SK-N-SH (cell line): ENCODE measurements around the gene FARSB. TPM values are rescaled to one million over a fixed set of nuclear protein-coding genes. Genes with fewer than 3 reads are reported as not detected.

ENCODE experiments used
- CTCF ChIA-PET: fragments of 300-600, 350-600 bp; formaldehyde crosslinking; extraction: SDS; loops from one replicate; lab custom pipeline; 2021; lab: Yijun Ruan, JAX
- POLR2A ChIA-PET: fragments of 350-600 bp; sonication (Branson Sonifier 250); formaldehyde crosslinking; extraction: SDS; loops from one replicate; lab custom pipeline; 2020; ENCODE audit warnings: antibody characterized with exemption, inconsistent platforms; lab: Yijun Ruan, JAX
- DNase-seq: peaks from one replicate; pipeline ENCODE4 v3.0.0; 2012
- H2AFZ ChIP-seq: fragments of 200-600 bp; sonication (generic); 2 replicates; pipeline ENCODE4 v1.8.1; 2016; ENCODE audit warnings: antibody characterized with exemption, mild to moderate bottlenecking, low read depth
- H3F3A ChIP-seq: fragments of 200-600 bp; sonication (generic); replicated peaks from 2 replicates; pipeline ENCODE3; 2016; ENCODE audit warnings: antibody characterized with exemption, mild to moderate bottlenecking; ENCODE audit not compliant: insufficient read depth
- H3K27ac ChIP-seq, 2 experiments: fragments of 200-500 bp in 1 of 2; fragments of 200-600 bp in 1 of 2; sonication (Bioruptor generic) in 1 of 2; sonication (generic), shearing (Covaris generic) in 1 of 2; 2 replicates each; pipeline versions ENCODE4 v1.5.1 to v1.6.1; 2014 to 2016; ENCODE audit warnings: low read depth in 2 of 2, inconsistent platforms in 1 of 2, low read length in 1 of 2, mild to moderate bottlenecking in 1 of 2, mixed read lengths in 1 of 2
- H3K27me3 ChIP-seq: fragments of 200-600 bp; sonication (generic), shearing (Covaris generic); 2 replicates; pipeline ENCODE4 v1.6.1; 2016; ENCODE audit warnings: mixed run types; ENCODE audit not compliant: insufficient read depth
- H3K36me3 ChIP-seq, 2 experiments: fragments of 200-500 bp in 1 of 2; fragments of 200-600 bp in 1 of 2; sonication (Bioruptor generic) in 1 of 2; sonication (generic) in 1 of 2; replicated peaks in 1 of 2; 2 replicates each; pipeline versions ENCODE3 to v1.5.1; 2014 to 2016; ENCODE audit warnings: low read length in 1 of 2, mild to moderate bottlenecking in 1 of 2; ENCODE audit not compliant: insufficient read depth in 2 of 2, control insufficient read depth in 1 of 2
- H3K4me1 ChIP-seq, 2 experiments: fragments of 200-500 bp in 1 of 2; fragments of 200-600 bp in 1 of 2; sonication (Bioruptor generic) in 1 of 2; sonication (generic), shearing (Covaris generic) in 1 of 2; 2 replicates each; pipeline versions ENCODE4 v1.5.1 to v1.6.1; 2014 to 2016; ENCODE audit warnings: low read depth in 1 of 2, low read length in 1 of 2, mixed run types in 1 of 2; ENCODE audit not compliant: insufficient read depth in 2 of 2, control insufficient read depth in 1 of 2
- H3K4me2 ChIP-seq: fragments of 200-600 bp; sonication (generic), shearing (Covaris generic); 2 replicates; pipeline ENCODE4 v1.6.1; 2017; ENCODE audit warnings: mixed run types
- H3K4me3 ChIP-seq, 2 experiments: fragments of 200-500 bp in 1 of 2; fragments of 200-600 bp in 1 of 2; sonication (Bioruptor generic) in 1 of 2; sonication (generic), shearing (Covaris generic) in 1 of 2; 2 replicates each; pipeline versions ENCODE4 v1.5.1 to v1.8.1; 2014 to 2016; ENCODE audit warnings: low read depth in 2 of 2, inconsistent platforms in 1 of 2, low read length in 1 of 2, mild to moderate bottlenecking in 1 of 2, mixed read lengths in 1 of 2, moderate library complexity in 1 of 2
- H3K79me2 ChIP-seq: fragments of 200-600 bp; sonication (generic); 2 replicates; pipeline ENCODE4 v1.8.1; 2017; ENCODE audit warnings: mild to moderate bottlenecking; ENCODE audit not compliant: insufficient read depth
- H3K9ac ChIP-seq: fragments of 200-600 bp; sonication (generic); 2 replicates; pipeline ENCODE4 v1.6.1; 2017; ENCODE audit warnings: mixed run types
- H3K9me2 ChIP-seq: fragments of 200-600 bp; sonication (generic); 2 replicates; pipeline ENCODE4 v1.6.1; 2017; ENCODE audit warnings: mixed run types
- H3K9me3 ChIP-seq: fragments of 200-600 bp; sonication (generic); 2 replicates; pipeline ENCODE4 v1.6.1; 2017; ENCODE audit warnings: mixed run types, mild to moderate bottlenecking, moderate library complexity
- H4K20me1 ChIP-seq: fragments of 200-600 bp; sonication (generic); 2 replicates; pipeline ENCODE4 v1.6.1; 2017; ENCODE audit warnings: mild to moderate bottlenecking, mixed run types; ENCODE audit not compliant: insufficient read depth
- ELF1 ChIP-seq: IDR thresholded peaks from 2 replicates; pipeline ENCODE4 v1.4.0; 2012
- EZH2phosphoT487 ChIP-seq: fragments of 200-600 bp; sonication (generic); IDR thresholded peaks from 2 replicates; pipeline ENCODE4 v1.6.1; 2017; ENCODE audit warnings: low read depth, mixed run types, mild to moderate bottlenecking, antibody characterized with exemption, moderate library complexity, borderline replicate concordance
- FOXJ3 ChIP-seq: sonication (generic); formaldehyde crosslinking; IDR thresholded peaks from 2 replicates; pipeline ENCODE4 v1.5.1; 2020; ENCODE audit warnings: mild to moderate bottlenecking, missing genetic modification reagents
- MEF2A ChIP-seq: IDR thresholded peaks from 2 replicates; pipeline ENCODE4 v1.4.0; 2012; ENCODE audit warnings: low read depth, borderline replicate concordance
- NFIC ChIP-seq: IDR thresholded peaks from 2 replicates; pipeline ENCODE4 v1.4.0; 2012; ENCODE audit warnings: borderline replicate concordance
- NRF1 ChIP-seq: IDR thresholded peaks from 2 replicates; pipeline ENCODE4 v1.6.1; 2012; ENCODE audit warnings: low read depth, mild to moderate bottlenecking, low read length
- RAD21 ChIP-seq: IDR thresholded peaks from 2 replicates; pipeline ENCODE4 v1.6.1; 2012; ENCODE audit warnings: mild to moderate bottlenecking, low read length
- RCOR1 ChIP-seq: fragments of 150-350 bp; IDR thresholded peaks from 2 replicates; pipeline ENCODE4 v1.6.1; 2017; ENCODE audit warnings: antibody characterized with exemption, low read length
- REST ChIP-seq: IDR thresholded peaks from 2 replicates; pipeline ENCODE4 v1.6.1; 2012; ENCODE audit warnings: mild to moderate bottlenecking, low read depth, low read length, moderate library complexity
- SIN3A ChIP-seq: IDR thresholded peaks from 2 replicates; pipeline ENCODE4 v1.6.1; 2012; ENCODE audit warnings: low read depth, mild to moderate bottlenecking, low read length, moderate library complexity, borderline replicate concordance
- TAF1 ChIP-seq: IDR thresholded peaks from 2 replicates; pipeline ENCODE4 v1.6.1; 2012; ENCODE audit warnings: low read depth, mild to moderate bottlenecking, low read length, moderate library complexity, borderline replicate concordance
- USF1 ChIP-seq: IDR thresholded peaks from 2 replicates; pipeline ENCODE4 v1.4.0; 2012; ENCODE audit warnings: low read depth, borderline replicate concordance
- WGBS: methylation state at CpG from one replicate; pipeline ENCODE4 v1.1.6; 2017; ENCODE audit warnings: low lambda C conversion rate; 5-methylcytosine and 5-hydroxymethylcytosine counted together
- polyA plus RNA-seq, 3 experiments: library from polyadenylated mRNA; depleted of rRNA; stranded (reverse); fragments of >200 nt; gene quantifications; 2 replicates each; pipeline ENCODE4 v1.2.3, GENCODE V29; 2012
- TF ChIP-seq, protein P1 (sequence below): IDR thresholded peaks from 2 replicates; pipeline ENCODE4; 2012
- TF ChIP-seq, protein P2 (sequence below): IDR thresholded peaks from 2 replicates; pipeline ENCODE4 v1.4.0; 2012; ENCODE audit warnings: low read depth, borderline replicate concordance

Gene FARSB
- polyA plus RNA-seq, 1 of the 3 experiments (the other 2 are of a cell fraction) = 15.4 TPM

DNA sequence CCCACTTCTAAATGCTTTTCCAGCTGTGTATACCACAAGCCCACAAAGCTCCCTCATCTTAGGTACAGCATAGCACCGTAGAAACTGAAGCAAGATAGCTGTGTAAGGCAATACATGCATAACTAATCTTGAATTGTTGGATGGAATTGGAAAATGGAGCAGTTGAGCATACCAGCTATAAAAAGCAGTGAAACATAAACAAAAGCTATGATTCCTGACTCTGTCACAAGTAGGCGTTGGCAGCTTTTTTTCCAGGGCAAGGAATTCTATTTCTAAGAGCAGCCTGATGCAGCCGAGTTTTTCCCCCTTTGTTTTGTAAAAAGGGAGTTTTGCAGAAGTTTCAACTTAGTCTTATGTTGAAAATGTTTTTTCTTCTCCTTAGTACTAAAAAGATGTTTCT, 48.0 kb upstream of the FARSB start:
- CTCF ChIA-PET = interaction anchor here (0.8 to 2.2 kb wide), 6 partner anchors 9 to 236 kb away, joined by 3 to 17 read pairs (median 4); no protein-coding TSS in a partner anchor

GRCh38 chr2:222703091-222703490, 47.2 kb upstream of the FARSB start:
- Histone ChIP-seq H3K79me2 (no peaks in the 10 kb centered on the region), H3K27me3 (no peaks in the 10 kb centered on the region), H3K27ac (no peak overlapping the region), H2AFZ (no peak overlapping the region), H3K4me1 (peaks cover 0 to 6% of the 10 kb centered on the region in 2 experiments; a peak in 1 of 4 replicates), H3K9me3 (no peaks in the 10 kb centered on the region), H3K9ac (no peak overlapping the region), H3K36me3 (no peaks in the 10 kb centered on the region), H3K4me2 (no peak overlapping the region), H4K20me1 (no peaks in the 10 kb centered on the region), H3K4me3 (no peak overlapping the region), H3F3A (no peaks in the 10 kb centered on the region), H3K9me2 (no peaks in the 10 kb centered on the region)
- ChIA-PET CTCF (interaction anchor here (1.0 to 2.2 kb wide), 5 partner anchors 12 to 1095 kb away, joined by 3 to 17 read pairs (median 4); no protein-coding TSS in a partner anchor), POLR2A (no interaction called here)
- no peak for DNase-seq
- 66% methylated on average over 2 of the region's 2 CpGs for WGBS
- TF ChIP-seq ELF1 = no peak
- TF ChIP-seq, protein P1, sequence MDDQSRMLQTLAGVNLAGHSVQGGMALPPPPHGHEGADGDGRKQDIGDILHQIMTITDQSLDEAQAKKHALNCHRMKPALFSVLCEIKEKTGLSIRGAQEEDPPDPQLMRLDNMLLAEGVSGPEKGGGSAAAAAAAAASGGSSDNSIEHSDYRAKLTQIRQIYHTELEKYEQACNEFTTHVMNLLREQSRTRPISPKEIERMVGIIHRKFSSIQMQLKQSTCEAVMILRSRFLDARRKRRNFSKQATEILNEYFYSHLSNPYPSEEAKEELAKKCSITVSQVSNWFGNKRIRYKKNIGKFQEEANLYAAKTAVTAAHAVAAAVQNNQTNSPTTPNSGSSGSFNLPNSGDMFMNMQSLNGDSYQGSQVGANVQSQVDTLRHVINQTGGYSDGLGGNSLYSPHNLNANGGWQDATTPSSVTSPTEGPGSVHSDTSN = no peak

More for the DNA sequence above, 48.0 kb upstream of the FARSB start:
- Histone ChIP-seq H3K27me3 (no peaks in the 10 kb centered on the region), H3K4me1 (peaks cover 0 to 6% of the 10 kb centered on the region in 2 experiments; a peak in 1 of 4 replicates), H3K4me2 (no peak overlapping the region), H3K27ac (no peak overlapping the region), H3K9me3 (no peaks in the 10 kb centered on the region), H3K79me2 (no peaks in the 10 kb centered on the region), H3K9me2 (no peaks in the 10 kb centered on the region), H2AFZ (no peak overlapping the region), H4K20me1 (no peaks in the 10 kb centered on the region), H3K4me3 (no peak overlapping the region), H3K9ac (no peak overlapping the region), H3K36me3 (no peaks in the 10 kb centered on the region), H3F3A (no peaks in the 10 kb centered on the region)
- DNase-seq = no peak
- WGBS = 92% methylated on average over 3 of the region's 3 CpGs
- no peak for TF ChIP-seq FOXJ3
- POLR2A ChIA-PET = no interaction called here

GRCh38 chr2:222701721-222702131, 45.8 kb upstream of the FARSB start:
- Histone ChIP-seq H4K20me1 (no peaks in the 10 kb centered on the region), H3K27ac (no peak overlapping the region), H3K9me3 (no peaks in the 10 kb centered on the region), H3K4me3 (no peak overlapping the region), H3K36me3 (no peaks in the 10 kb centered on the region), H3K9ac (no peak overlapping the region), H2AFZ (no peak overlapping the region), H3F3A (no peaks in the 10 kb centered on the region), H3K4me1 (no peaks in the 10 kb centered on the region), H3K27me3 (no peaks in the 10 kb centered on the region), H3K4me2 (no peak overlapping the region), H3K79me2 (no peaks in the 10 kb centered on the region), H3K9me2 (no peaks in the 10 kb centered on the region)
- CTCF ChIA-PET = interaction anchor here (3.7 kb wide), 1 partner anchor 11 kb away, joined by 37 read pairs; no protein-coding TSS in a partner anchor
- no peak for DNase-seq
- WGBS = 61% methylated on average over 5 of the region's 5 CpGs
- POLR2A ChIA-PET = interaction anchor here (0.6 kb wide), 1 partner anchor 23 kb away, joined by 3 read pairs; no protein-coding TSS in a partner anchor
- TF ChIP-seq MEF2A (no peak), REST (no peak), TAF1 (no peak), RCOR1 (no peak), USF1 (no peak), SIN3A (no peak), RAD21 (no peak), FOXJ3 (no peak), NRF1 (no peak), NFIC (no peak), EZH2phosphoT487 (no peak)
- TF ChIP-seq, protein P2, sequence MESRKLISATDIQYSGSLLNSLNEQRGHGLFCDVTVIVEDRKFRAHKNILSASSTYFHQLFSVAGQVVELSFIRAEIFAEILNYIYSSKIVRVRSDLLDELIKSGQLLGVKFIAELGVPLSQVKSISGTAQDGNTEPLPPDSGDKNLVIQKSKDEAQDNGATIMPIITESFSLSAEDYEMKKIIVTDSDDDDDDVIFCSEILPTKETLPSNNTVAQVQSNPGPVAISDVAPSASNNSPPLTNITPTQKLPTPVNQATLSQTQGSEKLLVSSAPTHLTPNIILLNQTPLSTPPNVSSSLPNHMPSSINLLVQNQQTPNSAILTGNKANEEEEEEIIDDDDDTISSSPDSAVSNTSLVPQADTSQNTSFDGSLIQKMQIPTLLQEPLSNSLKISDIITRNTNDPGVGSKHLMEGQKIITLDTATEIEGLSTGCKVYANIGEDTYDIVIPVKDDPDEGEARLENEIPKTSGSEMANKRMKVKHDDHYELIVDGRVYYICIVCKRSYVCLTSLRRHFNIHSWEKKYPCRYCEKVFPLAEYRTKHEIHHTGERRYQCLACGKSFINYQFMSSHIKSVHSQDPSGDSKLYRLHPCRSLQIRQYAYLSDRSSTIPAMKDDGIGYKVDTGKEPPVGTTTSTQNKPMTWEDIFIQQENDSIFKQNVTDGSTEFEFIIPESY = no peak
